SHP77 (cell line): Measurements from ENCODE around the gene NCAPD3.
"Not testable (repeated sequence)": the region's sequence is repeated elsewhere in the genome, so short reads cannot be mapped to it uniquely, and the experiment has no call there.

Source experiments
- DNase-seq, 2 experiments: peaks; one replicate each; lab custom pipeline; 2025; lab: John Stamatoyannopoulos, UW

Gene NCAPD3

GRCh38 chr11:134131628-134132244 is 92.0 kb downstream of the NCAPD3 start:
- no peak for DNase-seq

- DNase-seq: no peak
These were observed 97.4 kb downstream of the NCAPD3 start for GRCh38 chr11:134126217-134126822.

- no peak for DNase-seq
These were observed 98.3 kb downstream of the NCAPD3 start for GRCh38 chr11:134125507-134125906.

- no peak for DNase-seq
These were observed 98.9 kb downstream of the NCAPD3 start for GRCh38 chr11:134124660-134125451.

GRCh38 chr11:134120921-134121526 is 102.7 kb downstream of the NCAPD3 start:
- no peak for DNase-seq

- peak in 1 of 2 experiments; percentile 39 for DNase-seq
These were observed 103.5 kb downstream of the NCAPD3 start for GRCh38 chr11:134120143-134120850.

- DNase-seq: no peak
These were observed 104.7 kb downstream of the NCAPD3 start for GRCh38 chr11:134119094-134119493.

GRCh38 chr11:134118006-134118405 is 105.8 kb downstream of the NCAPD3 start:
- DNase-seq: no peak

GRCh38 chr11:134116210-134116609 is 107.6 kb downstream of the NCAPD3 start:
- DNase-seq: no peak

GRCh38 chr11:134113787-134114186 is 110.0 kb downstream of the NCAPD3 start:
- not testable (repeated sequence) for DNase-seq

GRCh38 chr11:134110252-134110815 is 113.4 kb downstream of the NCAPD3 start:
- DNase-seq: no peak
